HepG2 (cell line): ENCODE data around the gene ACSM6. TPM values are rescaled to one million over a fixed set of nuclear protein-coding genes. Genes with fewer than 3 reads are reported as not detected.

ENCODE experiments used
- ATAC-seq: fragments of 200-7000 bp; cut with Tn5 transposase; 3 replicates; pipeline ENCODE4 v1.9.1; 2020; ENCODE audit warnings: mild to moderate bottlenecking, moderate library complexity
- BruUV-seq: library from RNA; stranded (reverse); fragments of 400-500 nt; replicated peaks from 2 replicates; lab custom pipeline; 2021; lab: Mats Ljungman, UMichigan
- CTCF ChIA-PET: fragments of 300-600 bp; formaldehyde crosslinking; extraction: SDS; loops from one replicate; lab custom pipeline; 2021; ENCODE audit warnings: low total read pairs, inconsistent platforms, low intra/inter-chr PET ratio; lab: Yijun Ruan, JAX
- POLR2A ChIA-PET: fragments of 350-600 bp; sonication (Branson Sonifier 250); formaldehyde crosslinking; loops from one replicate; lab custom pipeline; 2020; ENCODE audit warnings: antibody characterized with exemption, inconsistent platforms; lab: Yijun Ruan, JAX
- DNase-seq: peaks from one replicate; pipeline ENCODE4 v3.0.0-alpha.2; 2015; ENCODE audit warnings: low spot score
- FAIRE-seq: peaks from 3 replicates; lab custom pipeline; 2011; peaks lifted over from hg19 to GRCh38; lab: Jason Lieb, UNC
- H2AFZ ChIP-seq: one replicate; pipeline ENCODE4 v1.6.1; 2011; ENCODE audit warnings: low read length, inconsistent platforms
- H3K27ac ChIP-seq: fragments of 300-600 bp; 3 replicates; pipeline ENCODE4 v1.8.0; 2011; ENCODE audit warnings: mixed run types, mild to moderate bottlenecking, mixed read lengths, low read length, inconsistent platforms; ENCODE audit not compliant: insufficient read depth; ENCODE audit errors: extremely low read length
- H3K27me3 ChIP-seq, 2 experiments: fragments of 200-600 bp in 1 of 2; 2 replicates in 1 of 2; 3 replicates in 1 of 2; pipeline versions ENCODE4 v1.6.0 to v1.8.0; 2011; ENCODE audit warnings: low read length in 2 of 2, mild to moderate bottlenecking in 2 of 2, moderate library complexity in 2 of 2, inconsistent platforms in 1 of 2; ENCODE audit not compliant: insufficient read depth in 2 of 2, control insufficient read depth in 1 of 2
- H3K36me3 ChIP-seq, 2 experiments: fragments of 200-600 bp in 1 of 2; replicated peaks in 1 of 2; 2 replicates in 1 of 2; 3 replicates in 1 of 2; pipeline versions ENCODE4 v1.5.1 to v1.8.0; 2011; ENCODE audit warnings: low read length in 2 of 2, inconsistent platforms in 1 of 2; ENCODE audit not compliant: insufficient read depth in 2 of 2, control insufficient read depth in 1 of 2
- H3K4me1 ChIP-seq: 2 replicates; pipeline ENCODE4 v1.5.1; 2012; ENCODE audit warnings: low read length, inconsistent platforms; ENCODE audit not compliant: insufficient read depth
- H3K4me2 ChIP-seq: 2 replicates; pipeline ENCODE4 v1.6.0; 2011; ENCODE audit warnings: low read depth, low read length, inconsistent platforms
- H3K4me3 ChIP-seq, 3 experiments: fragments of 200-600 bp in 1 of 3; sonication (generic), shearing (Covaris generic) in 1 of 3; replicated peaks in 1 of 3; 2 replicates each; pipeline ENCODE4 v1.5.1; 2011 to 2016; ENCODE audit warnings: low read length in 3 of 3, inconsistent platforms in 2 of 3, low read depth in 2 of 3, mild to moderate bottlenecking in 2 of 3, control low read depth in 1 of 3, mixed read lengths in 1 of 3; ENCODE audit not compliant: insufficient read depth in 1 of 3
- H3K79me2 ChIP-seq: one replicate; pipeline ENCODE4 v1.6.1; 2011; ENCODE audit warnings: low read length, inconsistent platforms; ENCODE audit not compliant: insufficient read depth
- H3K9ac ChIP-seq: 2 replicates; pipeline ENCODE4 v1.6.0; 2011; ENCODE audit warnings: mild to moderate bottlenecking, low read depth, low read length, inconsistent platforms; ENCODE audit not compliant: insufficient read depth
- H3K9me3 ChIP-seq: 2 replicates; pipeline ENCODE4 v1.5.1; 2012; ENCODE audit warnings: mild to moderate bottlenecking, low read length
- H4K20me1 ChIP-seq: 2 replicates; pipeline ENCODE4 v1.6.0; 2011; ENCODE audit warnings: inconsistent platforms, mild to moderate bottlenecking, low read length, moderate library complexity; ENCODE audit not compliant: insufficient read depth
- ATM ChIP-seq: fragments of 450-650 bp; IDR thresholded peaks from 2 replicates; pipeline ENCODE4 v1.7.1; 2017; ENCODE audit warnings: mild to moderate bottlenecking, borderline replicate concordance
- EEA1 ChIP-seq: sonication (generic); formaldehyde crosslinking; IDR thresholded peaks from 2 replicates; pipeline ENCODE4 v1.5.1; 2020; ENCODE audit warnings: mild to moderate bottlenecking, missing genetic modification reagents, borderline replicate concordance
- FOXA3 ChIP-seq: IDR thresholded peaks from 2 replicates; pipeline ENCODE4 v1.6.1; 2016; ENCODE audit warnings: missing genetic modification reagents, missing compliant biosample characterization
- GATAD2A ChIP-seq: IDR thresholded peaks from 2 replicates; pipeline ENCODE4 v1.6.1; 2016
- HNF4A ChIP-seq: sonication (generic); formaldehyde crosslinking; IDR thresholded peaks from 2 replicates; pipeline ENCODE4 v1.4.0; 2020; ENCODE audit warnings: missing genetic modification reagents
- ISL2 ChIP-seq: sonication (generic); formaldehyde crosslinking; IDR thresholded peaks from 2 replicates; pipeline ENCODE4 v1.5.0; 2020; ENCODE audit warnings: missing genetic modification reagents
- RFX5 ChIP-seq: IDR thresholded peaks from 2 replicates; pipeline ENCODE4 v1.6.1; 2011; ENCODE audit warnings: low read depth, low read length, improper control_type of control experiment
- SMAD9 ChIP-seq: sonication (generic); formaldehyde crosslinking; IDR thresholded peaks from 2 replicates; pipeline ENCODE4 v1.5.1; 2020; ENCODE audit warnings: mild to moderate bottlenecking, missing genetic modification reagents
- ZKSCAN1 ChIP-seq: fragments of 150-350 bp; IDR thresholded peaks from 2 replicates; pipeline ENCODE4 v1.6.1; 2014; ENCODE audit warnings: low read length
- ZNF292 ChIP-seq: sonication (generic); formaldehyde crosslinking; IDR thresholded peaks from 2 replicates; pipeline ENCODE4 v1.8.1; 2022; ENCODE audit warnings: mild to moderate bottlenecking, low read depth, missing genetic modification reagents, borderline replicate concordance
- ZNF317 ChIP-seq: sonication (generic); formaldehyde crosslinking; IDR thresholded peaks from 2 replicates; pipeline ENCODE4 v1.5.0; 2020; ENCODE audit warnings: mild to moderate bottlenecking, missing genetic modification reagents
- ZNF614 ChIP-seq: IDR thresholded peaks from 2 replicates; pipeline ENCODE4 v1.6.1; 2018; ENCODE audit warnings: missing biosample characterization, missing genetic modification reagents, inconsistent platforms, borderline replicate concordance
- ZNF780A ChIP-seq: sonication (generic); formaldehyde crosslinking; IDR thresholded peaks from 2 replicates; pipeline ENCODE4 v1.8.0; 2022; ENCODE audit warnings: mild to moderate bottlenecking, missing genetic modification reagents, moderate library complexity
- ZNF883 ChIP-seq: sonication (generic); formaldehyde crosslinking; IDR thresholded peaks from 2 replicates; pipeline ENCODE4 v1.5.1; 2020; ENCODE audit warnings: mild to moderate bottlenecking, missing genetic modification reagents; ENCODE audit errors: not compliant biosample characterization
- WGBS: methylation state at CpG from one replicate; pipeline ENCODE4 v1.1.6; 2017; ENCODE audit warnings: low lambda C conversion rate; 5-methylcytosine and 5-hydroxymethylcytosine counted together
- in situ Hi-C: cut with HindIII; loops from 2 replicates; pipeline ENCODE4 v1.10.0; 2017; ENCODE audit warnings: low pct_unique_long_range_greater_than_20kb; ENCODE audit not compliant: extremely low pct_ligation_motif_present
- intact Hi-C: fragments of 100-400 bp; cut with micrococcal nuclease; formaldehyde crosslinking; loops from one replicate; pipeline ENCODE4 v1.10.0; 2022; ENCODE audit not compliant: unreplicated experiment
- polyA plus RNA-seq, 8 experiments: library from polyadenylated mRNA; depleted of rRNA in 3 of 8; stranded (reverse) in 7 of 8; unstranded in 1 of 8; fragments of >200 nt; fragmentation: Illumina TruSeq in 4 of 8; extraction: Trizol in 4 of 8; gene quantifications; 2 replicates each; pipeline versions ENCODE4 v1.2.1 to v1.2.3, GENCODE V29; 2011 to 2016; ENCODE audit warnings: low read depth in 4 of 8, missing spikeins in 1 of 8, mixed read lengths in 1 of 8; ENCODE audit not compliant: insufficient read depth in 1 of 8
- total RNA-seq, 5 experiments: library from RNA; depleted of rRNA; stranded (reverse); fragments of >200 nt; fragmentation: Illumina TruSeq; extraction: Trizol; gene quantifications; 2 replicates each; pipeline ENCODE4 v1.2.3, GENCODE V29; 2016; ENCODE audit warnings: low read depth in 1 of 5
- TF ChIP-seq, protein P1 (sequence below): sonication (generic); formaldehyde crosslinking; IDR thresholded peaks from 2 replicates; pipeline ENCODE4 v1.8.1; 2022; ENCODE audit warnings: mild to moderate bottlenecking, missing genetic modification reagents
- TF ChIP-seq, protein P2 (sequence below): IDR thresholded peaks from 2 replicates; pipeline ENCODE4 v1.4.0; 2020; ENCODE audit warnings: mild to moderate bottlenecking, missing genetic modification reagents

Gene ACSM6
- total and polyA plus RNA-seq, 2 of the 13 experiments (the other 11 are each of a cell fraction or from before 2014, with no cell fraction given), result not detected

DNA sequence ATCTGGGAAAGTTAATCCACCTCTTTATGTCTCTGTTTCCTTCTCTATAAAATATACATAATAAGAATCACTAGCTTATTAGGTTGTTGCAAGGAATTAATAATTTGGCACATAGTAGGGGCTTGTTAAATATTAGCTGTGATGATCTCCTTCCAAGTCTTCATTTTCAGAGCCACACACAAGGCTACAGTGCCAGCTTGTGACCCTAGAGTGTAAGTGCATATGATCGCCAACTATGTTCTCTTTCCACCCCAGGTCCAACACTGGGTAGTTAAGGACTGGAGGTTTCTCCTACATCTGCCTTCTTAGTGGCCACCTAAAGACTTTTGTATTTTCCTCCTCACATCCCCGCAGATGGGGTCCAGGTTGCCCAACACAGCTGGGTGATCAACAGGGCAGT is 17.9 kb upstream of the ACSM6 start:
- H3K27ac ChIP-seq, result no peak overlapping the region
- H3K27me3 ChIP-seq, result no peaks in the 10 kb centered on the region; a peak in 1 of 5 replicates
- no TSS peak for BruUV-seq
- H3K4me3 ChIP-seq, result no peak overlapping the region
- H3K9ac ChIP-seq, result no peak overlapping the region
- H3K9me3 ChIP-seq, result peaks cover 12% of the 10 kb centered on the region
- no peak overlapping the region for H2AFZ ChIP-seq
- no peak overlapping the region for H3K4me2 ChIP-seq
- no peak for ATAC-seq
- no peak for FAIRE-seq
- intact Hi-C loops (no loop called here), in situ Hi-C loops (no loop called here)
- no peak for DNase-seq
- TF ChIP-seq, protein P1, sequence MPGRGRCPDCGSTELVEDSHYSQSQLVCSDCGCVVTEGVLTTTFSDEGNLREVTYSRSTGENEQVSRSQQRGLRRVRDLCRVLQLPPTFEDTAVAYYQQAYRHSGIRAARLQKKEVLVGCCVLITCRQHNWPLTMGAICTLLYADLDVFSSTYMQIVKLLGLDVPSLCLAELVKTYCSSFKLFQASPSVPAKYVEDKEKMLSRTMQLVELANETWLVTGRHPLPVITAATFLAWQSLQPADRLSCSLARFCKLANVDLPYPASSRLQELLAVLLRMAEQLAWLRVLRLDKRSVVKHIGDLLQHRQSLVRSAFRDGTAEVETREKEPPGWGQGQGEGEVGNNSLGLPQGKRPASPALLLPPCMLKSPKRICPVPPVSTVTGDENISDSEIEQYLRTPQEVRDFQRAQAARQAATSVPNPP (CRISPR knock-in tag), result no peak
- TF ChIP-seq ZKSCAN1, result peak; percentile 44; the same call in 1 of the 2 replicates
- H3K79me2 ChIP-seq, result no peaks in the 10 kb centered on the region
- 100% methylated on average over 2 of the region's 2 CpGs for WGBS
- H4K20me1 ChIP-seq, result no peaks in the 10 kb centered on the region
- CTCF ChIA-PET, result no interaction called here
- H3K36me3 ChIP-seq, result no peaks in the 10 kb centered on the region
- POLR2A ChIA-PET, result no interaction called here
- peaks cover 42% of the 10 kb centered on the region for H3K4me1 ChIP-seq

DNA sequence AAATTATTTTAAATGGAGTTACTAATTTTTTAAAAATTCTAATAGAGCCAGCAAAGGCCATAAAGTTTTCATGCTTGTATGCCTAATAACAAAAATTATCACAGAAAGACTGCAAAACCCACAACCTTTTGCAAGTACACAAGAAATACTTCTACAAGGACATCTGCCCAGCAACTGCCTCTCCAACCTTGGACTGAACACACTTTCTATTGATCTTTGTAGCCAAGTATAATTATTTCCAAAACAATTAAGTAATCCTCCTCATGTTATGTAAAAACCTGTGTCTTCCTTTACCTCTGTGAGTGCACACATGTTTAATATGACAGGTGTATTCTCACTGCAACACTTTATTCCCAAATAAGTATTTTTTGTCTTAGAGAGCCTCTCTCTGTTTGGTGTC is 16.6 kb upstream of the ACSM6 start:
- Histone ChIP-seq H3K4me1 (peaks cover 45% of the 10 kb centered on the region), H4K20me1 (no peaks in the 10 kb centered on the region), H2AFZ (no peak overlapping the region), H3K4me2 (peak overlapping the region; percentile 48; the same call in 1 of the 2 replicates), H3K27me3 (no peaks in the 10 kb centered on the region), H3K79me2 (no peaks in the 10 kb centered on the region), H3K9ac (no peak overlapping the region), H3K9me3 (peaks cover 12% of the 10 kb centered on the region), H3K36me3 (no peaks in the 10 kb centered on the region), H3K4me3 (no peak overlapping the region), H3K27ac (peak overlapping the region; percentile 59)
- in situ Hi-C loops (no loop called here), intact Hi-C loops (no loop called here)
- POLR2A ChIA-PET, result no interaction called here
- FAIRE-seq (no peak), DNase-seq (peak; percentile 13), ATAC-seq (no peak)
- CTCF ChIA-PET, result no interaction called here
- BruUV-seq, result no TSS peak
- TF ChIP-seq ATM, result no peak
- TF ChIP-seq ZNF292 (CRISPR knock-in tag), result no peak
- peak; percentile 53; the same call in 1 of the 2 replicates for TF ChIP-seq HNF4A (CRISPR knock-in tag)
- TF ChIP-seq FOXA3 (CRISPR knock-in tag), result 0 out of 2 replicates have a peak, but pooled peaks have one; percentile 7
- peak; percentile 24; the same call in 1 of the 2 replicates for TF ChIP-seq GATAD2A (CRISPR knock-in tag)
- TF ChIP-seq ISL2 (CRISPR knock-in tag), result no peak
- TF ChIP-seq ZNF614 (CRISPR knock-in tag), result no peak
- 0 out of 2 replicates have a peak, but pooled peaks have one; percentile 47 for TF ChIP-seq RFX5
- TF ChIP-seq, protein P2, sequence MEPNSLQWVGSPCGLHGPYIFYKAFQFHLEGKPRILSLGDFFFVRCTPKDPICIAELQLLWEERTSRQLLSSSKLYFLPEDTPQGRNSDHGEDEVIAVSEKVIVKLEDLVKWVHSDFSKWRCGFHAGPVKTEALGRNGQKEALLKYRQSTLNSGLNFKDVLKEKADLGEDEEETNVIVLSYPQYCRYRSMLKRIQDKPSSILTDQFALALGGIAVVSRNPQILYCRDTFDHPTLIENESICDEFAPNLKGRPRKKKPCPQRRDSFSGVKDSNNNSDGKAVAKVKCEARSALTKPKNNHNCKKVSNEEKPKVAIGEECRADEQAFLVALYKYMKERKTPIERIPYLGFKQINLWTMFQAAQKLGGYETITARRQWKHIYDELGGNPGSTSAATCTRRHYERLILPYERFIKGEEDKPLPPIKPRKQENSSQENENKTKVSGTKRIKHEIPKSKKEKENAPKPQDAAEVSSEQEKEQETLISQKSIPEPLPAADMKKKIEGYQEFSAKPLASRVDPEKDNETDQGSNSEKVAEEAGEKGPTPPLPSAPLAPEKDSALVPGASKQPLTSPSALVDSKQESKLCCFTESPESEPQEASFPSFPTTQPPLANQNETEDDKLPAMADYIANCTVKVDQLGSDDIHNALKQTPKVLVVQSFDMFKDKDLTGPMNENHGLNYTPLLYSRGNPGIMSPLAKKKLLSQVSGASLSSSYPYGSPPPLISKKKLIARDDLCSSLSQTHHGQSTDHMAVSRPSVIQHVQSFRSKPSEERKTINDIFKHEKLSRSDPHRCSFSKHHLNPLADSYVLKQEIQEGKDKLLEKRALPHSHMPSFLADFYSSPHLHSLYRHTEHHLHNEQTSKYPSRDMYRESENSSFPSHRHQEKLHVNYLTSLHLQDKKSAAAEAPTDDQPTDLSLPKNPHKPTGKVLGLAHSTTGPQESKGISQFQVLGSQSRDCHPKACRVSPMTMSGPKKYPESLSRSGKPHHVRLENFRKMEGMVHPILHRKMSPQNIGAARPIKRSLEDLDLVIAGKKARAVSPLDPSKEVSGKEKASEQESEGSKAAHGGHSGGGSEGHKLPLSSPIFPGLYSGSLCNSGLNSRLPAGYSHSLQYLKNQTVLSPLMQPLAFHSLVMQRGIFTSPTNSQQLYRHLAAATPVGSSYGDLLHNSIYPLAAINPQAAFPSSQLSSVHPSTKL (CRISPR knock-in tag), result peak; percentile 13; the same call in 1 of the 2 replicates
- TF ChIP-seq EEA1 (CRISPR knock-in tag), result no peak
- TF ChIP-seq ZNF317 (CRISPR knock-in tag), result no peak
- TF ChIP-seq ZNF883 (CRISPR knock-in tag), result no peak
- no peak for TF ChIP-seq ZNF780A
- no peak for TF ChIP-seq SMAD9 (CRISPR knock-in tag)
